VCaP (cell line): Measurements from ENCODE around the gene LARP1.

Source experiments
- H3K27ac ChIP-seq: fragments of 450-650 bp; 2 replicates; pipeline ENCODE4 v1.5.1; 2017
- CTCF ChIP-seq: fragments of 450-650 bp; conservative IDR thresholded peaks from 2 replicates; pipeline ENCODE4 v1.5.1; 2017; ENCODE audit warnings: mild to moderate bottlenecking, moderate library complexity

LARP1 gene

GRCh38 chr5:154751854-154752253 is 3.3 kb upstream of the LARP1 start:
- no peak for TF ChIP-seq CTCF
- no peak overlapping the region for H3K27ac ChIP-seq

GRCh38 chr5:154753792-154754191 is 1.4 kb upstream of the LARP1 start:
- no peak for TF ChIP-seq CTCF
- no peak overlapping the region; the same call in 1 of the 2 replicates for H3K27ac ChIP-seq

GRCh38 chr5:154754460-154755360 is 467 bp upstream of the LARP1 start:
- peak; percentile 64 for TF ChIP-seq CTCF

DNA sequence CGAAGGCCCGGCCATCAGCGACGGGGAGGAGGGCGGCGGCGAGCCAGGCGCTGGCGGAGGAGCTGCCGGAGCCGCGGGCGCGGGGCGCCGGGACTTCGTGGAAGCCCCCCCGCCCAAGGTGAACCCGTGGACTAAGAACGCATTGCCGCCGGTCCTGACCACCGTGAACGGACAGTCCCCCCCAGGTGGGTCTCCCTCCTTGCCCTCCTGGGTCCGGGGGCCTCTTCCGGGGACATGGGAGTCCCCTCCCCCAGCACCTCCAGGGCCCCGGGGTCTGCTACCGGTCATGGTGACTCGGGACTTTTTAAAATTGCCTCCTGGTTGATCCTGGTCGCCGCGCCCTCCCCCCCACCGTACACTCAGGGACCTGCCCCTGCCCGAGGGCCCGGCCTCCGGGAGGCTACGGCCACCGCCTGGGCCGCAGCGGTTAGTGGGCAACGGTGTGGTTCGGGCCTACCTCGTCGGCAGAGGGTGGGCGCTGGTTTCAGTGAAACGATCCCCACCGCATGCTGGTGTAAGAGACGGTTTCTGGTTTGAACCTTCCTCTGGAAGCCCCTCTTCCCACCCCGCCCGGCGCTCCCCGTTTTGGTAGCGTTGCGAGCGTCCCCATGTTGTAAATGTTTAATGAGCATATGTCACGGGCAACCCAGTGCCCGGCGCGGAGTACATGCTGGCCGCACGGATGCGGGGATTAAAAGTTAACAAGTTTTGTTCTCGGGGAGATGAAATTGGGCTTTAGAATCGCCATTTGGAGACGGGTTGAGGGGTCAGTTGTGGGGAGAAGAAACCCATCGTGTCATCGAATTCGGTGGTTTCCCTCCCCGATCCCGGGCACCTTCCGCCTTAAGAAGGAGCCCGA is 1.1 kb downstream of the LARP1 start:
- peak overlapping the region; percentile 95 for H3K27ac ChIP-seq
- TF ChIP-seq CTCF, result no peak

More at GRCh38 chr5:154754460-154755360, 467 bp upstream of the LARP1 start:
- peak overlapping the region; percentile 95 for H3K27ac ChIP-seq

DNA sequence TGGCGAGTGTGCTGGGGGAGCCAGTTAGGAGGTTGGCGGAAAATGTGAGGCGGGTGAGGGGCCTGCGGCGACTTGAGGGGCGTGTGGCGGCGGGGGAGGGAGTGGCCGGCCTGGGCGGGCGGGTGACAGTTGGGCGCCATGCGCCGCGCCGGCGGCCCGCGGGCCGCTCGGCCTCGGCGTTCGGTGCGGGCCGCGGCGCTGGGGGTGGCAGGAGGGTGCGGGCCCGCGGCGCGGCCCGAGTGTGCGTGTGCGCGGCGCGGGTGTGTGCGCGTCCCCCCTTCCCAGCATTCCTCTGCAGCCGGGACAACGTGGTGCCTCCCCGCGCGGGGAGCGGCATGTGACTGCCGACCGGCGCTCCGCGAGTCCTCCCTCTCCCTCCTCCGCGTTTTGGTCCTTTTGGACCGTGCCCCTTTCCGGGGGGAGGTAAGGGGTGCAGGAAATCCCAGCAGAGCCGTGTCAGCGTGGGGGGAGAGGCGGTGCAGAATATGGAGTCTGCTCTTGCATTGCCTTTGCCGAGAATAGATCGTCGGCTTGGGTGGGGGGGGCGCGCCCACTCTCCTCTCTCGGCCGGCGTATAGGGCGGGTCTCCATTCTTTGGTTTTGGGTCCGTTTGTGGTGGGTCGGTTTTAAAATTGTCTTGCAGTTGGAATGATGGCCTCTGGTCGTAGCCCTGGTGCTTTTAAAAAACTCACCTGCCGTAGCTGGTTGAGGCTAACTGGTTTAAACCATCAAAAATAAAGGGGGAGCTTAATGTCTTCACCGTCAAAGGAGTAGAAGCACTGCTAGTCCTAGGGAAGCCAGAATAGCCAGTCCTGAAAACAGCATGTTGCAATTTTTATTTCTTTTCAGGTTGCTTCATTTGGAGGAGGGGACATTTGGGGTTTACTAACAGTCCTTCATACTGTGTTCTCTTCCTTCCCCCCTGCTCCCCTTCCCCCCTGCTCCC is 2.0 kb downstream of the LARP1 start:
- TF ChIP-seq CTCF, result no peak
- peak overlapping the region; percentile 95 for H3K27ac ChIP-seq

GRCh38 chr5:154757814-154758406 is 2.7 kb downstream of the LARP1 start:
- H3K27ac ChIP-seq, result peak overlapping the region; percentile 27; the same call in 1 of the 2 replicates
- no peak for TF ChIP-seq CTCF
